Mesenchymal stem cell (in vitro differentiated cells and primary cell): ENCODE measurements around the gene ARMC3.
A peak's percentile ranks its signal among the peaks of the same experiment; 100 is the strongest.

Experiments used
- DNase-seq: peaks from one replicate; pipeline ENCODE4 v3.0.0-alpha.2; 2013
- H2AFZ ChIP-seq: one replicate; pipeline ENCODE4 v1.6.1; 2013; ENCODE audit warnings: low read depth, mild to moderate bottlenecking, control low read depth, inconsistent platforms, low read length, moderate library complexity
- H2AK5ac ChIP-seq: 2 replicates; pipeline ENCODE4 v1.6.1; 2013; ENCODE audit warnings: low read length, moderate library complexity, mild to moderate bottlenecking, inconsistent platforms; ENCODE audit not compliant: severe bottlenecking
- H2BK120ac ChIP-seq: one replicate; pipeline ENCODE4 v1.6.1; 2013; ENCODE audit warnings: low read depth, mild to moderate bottlenecking, inconsistent platforms, low read length, moderate library complexity
- H2BK12ac ChIP-seq, 2 experiments: one replicate each; pipeline ENCODE4 v1.6.1; 2013; ENCODE audit warnings: inconsistent platforms in 2 of 2, low read length in 2 of 2, mild to moderate bottlenecking in 2 of 2, moderate library complexity in 2 of 2, control low read depth in 1 of 2
- H2BK15ac ChIP-seq: one replicate; pipeline ENCODE4 v1.6.1; 2013; ENCODE audit warnings: mild to moderate bottlenecking, low read depth, inconsistent platforms; ENCODE audit not compliant: poor library complexity, severe bottlenecking
- H2BK5ac ChIP-seq: 2 replicates; pipeline ENCODE4 v1.6.1; 2013; ENCODE audit warnings: low read depth, mild to moderate bottlenecking, low read length, control low read depth, inconsistent platforms; ENCODE audit not compliant: poor library complexity, severe bottlenecking
- H3K14ac ChIP-seq, 2 experiments: one replicate each; pipeline ENCODE4 v1.6.1; 2013; ENCODE audit warnings: inconsistent platforms in 2 of 2, low read length in 2 of 2, control low read depth in 1 of 2, mild to moderate bottlenecking in 1 of 2, moderate library complexity in 1 of 2
- H3K18ac ChIP-seq, 2 experiments: one replicate each; pipeline ENCODE4 v1.6.1; 2013; ENCODE audit warnings: inconsistent platforms in 2 of 2, low read length in 2 of 2, control low read depth in 1 of 2, low read depth in 1 of 2, mild to moderate bottlenecking in 1 of 2
- H3K23ac ChIP-seq, 2 experiments: one replicate each; pipeline ENCODE4 v1.6.1; 2013; ENCODE audit warnings: inconsistent platforms in 2 of 2, low read length in 2 of 2, mild to moderate bottlenecking in 2 of 2, moderate library complexity in 2 of 2, control low read depth in 1 of 2
- H3K27ac ChIP-seq: 2 replicates; pipeline ENCODE4 v1.5.1; 2013; ENCODE audit warnings: mild to moderate bottlenecking, moderate library complexity, low read length, control low read depth, inconsistent platforms; ENCODE audit not compliant: poor library complexity, severe bottlenecking
- H3K27me3 ChIP-seq, 2 experiments: 2 replicates each; pipeline versions ENCODE4 v1.6.1 to v1.7.0; 2013; ENCODE audit warnings: low read length in 2 of 2, mild to moderate bottlenecking in 2 of 2, moderate library complexity in 2 of 2, control low read depth in 1 of 2, inconsistent platforms in 1 of 2; ENCODE audit not compliant: control insufficient read depth in 1 of 2, insufficient read depth in 1 of 2
- H3K36me3 ChIP-seq, 2 experiments: 2 replicates each; pipeline versions ENCODE4 v1.6.1 to v1.7.0; 2013; ENCODE audit warnings: low read length in 2 of 2, control low read depth in 1 of 2, inconsistent platforms in 1 of 2, low read depth in 1 of 2, mild to moderate bottlenecking in 1 of 2; ENCODE audit not compliant: insufficient read depth in 2 of 2, control insufficient read depth in 1 of 2
- H3K4ac ChIP-seq, 2 experiments: one replicate each; pipeline ENCODE4 v1.6.1; 2013; ENCODE audit warnings: inconsistent platforms in 2 of 2, low read length in 2 of 2, mild to moderate bottlenecking in 2 of 2, moderate library complexity in 2 of 2, control low read depth in 1 of 2, low read depth in 1 of 2
- H3K4me1 ChIP-seq: 2 replicates; pipeline ENCODE4 v1.6.1; 2013; ENCODE audit warnings: low read depth, low read length, control low read depth; ENCODE audit not compliant: control insufficient read depth, insufficient read depth
- H3K4me2 ChIP-seq: 2 replicates; pipeline ENCODE4 v1.6.1; 2013; ENCODE audit warnings: low read length, mild to moderate bottlenecking, inconsistent platforms; ENCODE audit not compliant: poor library complexity, severe bottlenecking
- H3K4me3 ChIP-seq, 2 experiments: 2 replicates each; pipeline versions ENCODE4 v1.5.1 to v1.7.0; 2013; ENCODE audit warnings: low read length in 2 of 2, mild to moderate bottlenecking in 2 of 2, control low read depth in 1 of 2, low read depth in 1 of 2; ENCODE audit not compliant: insufficient read depth in 1 of 2
- H3K79me1 ChIP-seq: replicated peaks from 2 replicates; pipeline ENCODE4 v1.6.1; 2013; ENCODE audit warnings: mild to moderate bottlenecking, control low read depth, low read length, inconsistent platforms; ENCODE audit not compliant: poor library complexity, severe bottlenecking
- H3K9ac ChIP-seq: 2 replicates; pipeline ENCODE4 v1.7.0; 2013; ENCODE audit warnings: mild to moderate bottlenecking, low read length, moderate library complexity
- H3K9me3 ChIP-seq: 2 replicates; pipeline ENCODE4 v1.7.0; 2013; ENCODE audit warnings: mild to moderate bottlenecking, low read length; ENCODE audit not compliant: control insufficient read depth
- H4K8ac ChIP-seq: one replicate; pipeline ENCODE4 v1.6.1; 2013; ENCODE audit warnings: inconsistent platforms, mild to moderate bottlenecking, low read length, moderate library complexity
- H4K91ac ChIP-seq: one replicate; pipeline ENCODE4 v1.6.1; 2013; ENCODE audit warnings: mild to moderate bottlenecking, low read length, inconsistent platforms
- WGBS: methylation state at CpG from one replicate; pipeline ENCODE4 v1.1.7; 2013; ENCODE audit warnings: mixed read lengths; 5-methylcytosine and 5-hydroxymethylcytosine counted together

Gene ARMC3

GRCh38 chr10:23065181-23065948 is 137.5 kb downstream of the ARMC3 start:
- WGBS = 86% methylated on average over 11 of the region's 11 CpGs
- Histone ChIP-seq H3K4me2 (no peak overlapping the region), H2BK12ac (no peak overlapping the region), H3K4me1 (peaks cover 2% of the 10 kb centered on the region), H2BK120ac (no peak overlapping the region), H2BK15ac (peak overlapping the region; percentile 29), H3K27ac (no peak overlapping the region), H3K4me3 (no peak overlapping the region), H3K23ac (no peak overlapping the region), H4K91ac (no peak overlapping the region), H3K4ac (no peak overlapping the region), H2AFZ (no peak overlapping the region), H3K36me3 (no peaks in the 10 kb centered on the region), H3K9me3 (no peaks in the 10 kb centered on the region), H4K8ac (no peak overlapping the region), H3K79me1 (no peaks in the 10 kb centered on the region), H3K14ac (no peak overlapping the region), H3K27me3 (peaks cover 15 to 19% of the 10 kb centered on the region in 2 experiments), H2BK5ac (no peak overlapping the region), H3K9ac (no peak overlapping the region), H2AK5ac (no peak overlapping the region), H3K18ac (no peak overlapping the region)
- no peak for DNase-seq

GRCh38 chr10:23067337-23067736 is 139.5 kb downstream of the ARMC3 start:
- H4K91ac ChIP-seq = no peak overlapping the region
- no peak overlapping the region for H3K14ac ChIP-seq
- H3K4ac ChIP-seq = no peak overlapping the region
- H2BK15ac ChIP-seq = no peak overlapping the region
- H3K9ac ChIP-seq = no peak overlapping the region
- H3K4me2 ChIP-seq = no peak overlapping the region
- no peak overlapping the region for H2BK120ac ChIP-seq
- no peak overlapping the region for H2BK12ac ChIP-seq
- no peaks in the 10 kb centered on the region for H3K9me3 ChIP-seq
- H3K36me3 ChIP-seq = no peaks in the 10 kb centered on the region
- H3K27ac ChIP-seq = no peak overlapping the region
- peaks cover 2% of the 10 kb centered on the region for H3K4me1 ChIP-seq
- no peak overlapping the region for H2BK5ac ChIP-seq
- WGBS = 97% methylated on average over 11 of the region's 12 CpGs
- no peak overlapping the region for H3K4me3 ChIP-seq
- no peak overlapping the region for H2AK5ac ChIP-seq
- no peak overlapping the region for H2AFZ ChIP-seq
- no peak overlapping the region for H3K23ac ChIP-seq
- H4K8ac ChIP-seq = no peak overlapping the region
- peaks cover 9 to 10% of the 10 kb centered on the region in 2 experiments for H3K27me3 ChIP-seq
- no peak for DNase-seq
- H3K18ac ChIP-seq = no peak overlapping the region
- no peaks in the 10 kb centered on the region for H3K79me1 ChIP-seq

GRCh38 chr10:23067939-23068775 is 140.3 kb downstream of the ARMC3 start:
- no peak overlapping the region for H3K4ac ChIP-seq
- no peak overlapping the region for H2BK15ac ChIP-seq
- peak overlapping the region; percentile 27 for H4K8ac ChIP-seq
- H3K27me3 ChIP-seq = peaks cover 9 to 10% of the 10 kb centered on the region in 2 experiments
- WGBS = 65% methylated on average over 11 of the region's 16 CpGs
- H2BK5ac ChIP-seq = no peak overlapping the region
- H3K79me1 ChIP-seq = no peaks in the 10 kb centered on the region
- H3K23ac ChIP-seq = no peak overlapping the region
- no peak overlapping the region for H3K27ac ChIP-seq
- H2BK12ac ChIP-seq = no peak overlapping the region
- H3K4me1 ChIP-seq = peaks cover 2% of the 10 kb centered on the region
- peak; percentile 73 for DNase-seq
- H4K91ac ChIP-seq = no peak overlapping the region
- no peak overlapping the region for H2AFZ ChIP-seq
- no peak overlapping the region for H3K9ac ChIP-seq
- no peak overlapping the region for H2BK120ac ChIP-seq
- no peak overlapping the region for H3K18ac ChIP-seq
- H3K9me3 ChIP-seq = no peaks in the 10 kb centered on the region
- no peak overlapping the region for H3K14ac ChIP-seq
- H3K36me3 ChIP-seq = no peaks in the 10 kb centered on the region
- H2AK5ac ChIP-seq = no peak overlapping the region
- no peak overlapping the region for H3K4me2 ChIP-seq
- H3K4me3 ChIP-seq = no peak overlapping the region
